ENCODE measurements around the gene IKBKG.

The IKBKG gene

DNA sequence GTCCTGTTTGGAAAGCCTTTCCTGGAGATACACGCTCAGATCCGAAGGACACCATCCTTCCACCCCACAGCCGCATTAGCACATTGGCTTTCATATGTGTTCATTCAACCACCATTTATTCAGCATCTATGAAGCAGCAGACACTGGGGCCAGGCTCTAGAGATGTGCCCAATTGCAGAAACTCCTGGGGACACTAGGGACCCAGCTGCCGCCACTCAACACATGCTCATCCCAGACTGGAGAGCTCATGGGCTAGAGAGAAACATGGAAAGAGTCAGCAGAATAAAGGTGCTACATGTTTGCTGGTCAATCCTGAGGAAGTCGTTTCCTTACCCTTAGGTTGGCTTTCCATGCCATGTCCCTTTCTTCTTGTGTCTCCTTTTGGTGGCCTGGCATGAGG lies 45.1 kb downstream of the IKBKG start:
- TF ChIP-seq, protein P1, sequence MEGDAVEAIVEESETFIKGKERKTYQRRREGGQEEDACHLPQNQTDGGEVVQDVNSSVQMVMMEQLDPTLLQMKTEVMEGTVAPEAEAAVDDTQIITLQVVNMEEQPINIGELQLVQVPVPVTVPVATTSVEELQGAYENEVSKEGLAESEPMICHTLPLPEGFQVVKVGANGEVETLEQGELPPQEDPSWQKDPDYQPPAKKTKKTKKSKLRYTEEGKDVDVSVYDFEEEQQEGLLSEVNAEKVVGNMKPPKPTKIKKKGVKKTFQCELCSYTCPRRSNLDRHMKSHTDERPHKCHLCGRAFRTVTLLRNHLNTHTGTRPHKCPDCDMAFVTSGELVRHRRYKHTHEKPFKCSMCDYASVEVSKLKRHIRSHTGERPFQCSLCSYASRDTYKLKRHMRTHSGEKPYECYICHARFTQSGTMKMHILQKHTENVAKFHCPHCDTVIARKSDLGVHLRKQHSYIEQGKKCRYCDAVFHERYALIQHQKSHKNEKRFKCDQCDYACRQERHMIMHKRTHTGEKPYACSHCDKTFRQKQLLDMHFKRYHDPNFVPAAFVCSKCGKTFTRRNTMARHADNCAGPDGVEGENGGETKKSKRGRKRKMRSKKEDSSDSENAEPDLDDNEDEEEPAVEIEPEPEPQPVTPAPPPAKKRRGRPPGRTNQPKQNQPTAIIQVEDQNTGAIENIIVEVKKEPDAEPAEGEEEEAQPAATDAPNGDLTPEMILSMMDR (conservative IDR thresholded peaks at IDR 0.05; ENCODE audit: low read depth), result no peak
- POLR2A ChIA-PET (ENCODE audit: low non-redundant PET), result no interaction called here
- CTCF ChIA-PET, result no interaction called here
- H3K27ac ChIP-seq, result no peak overlapping the region
- DNase-seq (ENCODE audit: low spot score), result no peak

GRCh38 chrX:154593201-154593600 lies 45.8 kb downstream of the IKBKG start:
- TF ChIP-seq, protein P1 (conservative IDR thresholded peaks at IDR 0.05; ENCODE audit: low read depth), result no peak
- ChIA-PET CTCF (no interaction called here), POLR2A (ENCODE audit: low non-redundant PET) (no interaction called here)
- no peak for DNase-seq (ENCODE audit: low spot score)
- H3K27ac ChIP-seq, result no peak overlapping the region

GRCh38 chrX:154594491-154594890 lies 47.1 kb downstream of the IKBKG start:
- TF ChIP-seq, protein P1 (conservative IDR thresholded peaks at IDR 0.05; ENCODE audit: low read depth), result no peak
- no peak for DNase-seq (ENCODE audit: low spot score)
- ChIA-PET CTCF (no interaction called here), POLR2A (ENCODE audit: low non-redundant PET) (no interaction called here)
- peak overlapping the region; percentile 75 for H3K27ac ChIP-seq

- POLR2A ChIA-PET (ENCODE audit: low non-redundant PET), result no interaction called here
- TF ChIP-seq, protein P1 (conservative IDR thresholded peaks at IDR 0.05; ENCODE audit: low read depth), result no peak
- peak overlapping the region; percentile 94 for H3K27ac ChIP-seq
- CTCF ChIA-PET, result interaction anchor here (0.5 kb wide), 1 partner anchor 106 kb away, joined by 3 read pairs; no protein-coding TSS in a partner anchor
- DNase-seq (ENCODE audit: low spot score), result no peak
Measured at GRCh38 chrX:154595559-154596249, 48.3 kb downstream of the IKBKG start.

DNA sequence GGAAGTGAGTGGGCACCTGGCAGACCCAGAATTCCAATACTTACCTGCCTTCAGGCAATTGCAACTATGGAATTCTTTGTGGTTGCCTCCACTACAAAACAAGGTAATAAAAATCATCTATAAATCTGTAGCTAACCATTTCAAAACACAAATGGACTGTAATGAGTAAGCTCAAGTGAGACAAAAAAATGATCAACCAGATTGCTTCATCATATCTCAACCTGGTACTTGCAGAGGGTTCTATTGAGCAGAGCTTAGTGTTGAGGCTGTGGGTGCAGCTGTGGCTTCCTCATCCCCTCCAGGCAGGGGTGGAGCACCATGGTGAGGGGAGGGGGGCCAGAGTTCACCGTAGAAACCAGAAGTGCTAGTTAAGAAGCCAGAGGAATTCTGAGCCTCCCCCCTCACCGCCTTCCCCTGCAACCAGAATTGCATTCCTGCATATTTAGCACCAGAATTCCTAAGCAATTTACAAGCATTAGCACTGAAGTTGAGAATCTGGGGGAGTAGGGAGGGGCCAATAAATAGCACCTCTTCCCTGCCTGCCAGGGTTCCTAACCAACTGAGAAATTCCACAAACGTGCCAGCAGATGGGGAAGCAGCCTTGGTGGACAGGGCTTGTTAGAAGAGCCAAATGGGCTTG lies 49.0 kb downstream of the IKBKG start:
- peak overlapping the region; percentile 94 for H3K27ac ChIP-seq
- ChIA-PET POLR2A (ENCODE audit: low non-redundant PET) (no interaction called here), CTCF (interaction anchor here (0.5 to 0.6 kb wide), 2 partner anchors 49 to 105 kb away, joined by 3 to 6 read pairs; no protein-coding TSS in a partner anchor)
- DNase-seq (ENCODE audit: low spot score), result peak; percentile 83
- TF ChIP-seq, protein P1 (conservative IDR thresholded peaks at IDR 0.05; ENCODE audit: low read depth), result peak; percentile 32

GRCh38 chrX:154597221-154597620 lies 49.8 kb downstream of the IKBKG start:
- TF ChIP-seq, protein P1 (conservative IDR thresholded peaks at IDR 0.05; ENCODE audit: low read depth), result no peak
- ChIA-PET POLR2A (ENCODE audit: low non-redundant PET) (no interaction called here), CTCF (no interaction called here)
- peak overlapping the region; percentile 94 for H3K27ac ChIP-seq
- no peak for DNase-seq (ENCODE audit: low spot score)
